H1 (cell line): Measurements from ENCODE around the gene PUSL1. TPM values are rescaled to one million over a fixed set of nuclear protein-coding genes. Genes with fewer than 3 reads are reported as not detected.
A peak's percentile ranks its signal among the peaks of the same experiment; 100 is the strongest.

ENCODE experiments used
- CTCF ChIA-PET: fragments of 300-600 bp; sonication (Branson Sonifier 250); formaldehyde crosslinking; loops from one replicate; lab custom pipeline; 2021; ENCODE audit not compliant: partially characterized antibody; lab: Charles Lee
- POLR2A ChIA-PET: fragments of 300-600 bp; sonication (Branson Sonifier 250); formaldehyde crosslinking; loops from one replicate; lab custom pipeline; 2021; ENCODE audit warnings: inconsistent platforms; ENCODE audit not compliant: partially characterized antibody; lab: Charles Lee
- DNase-seq, 2 experiments: peaks; one replicate each; pipeline versions ENCODE4 v3.0.0 to v3.0.0-alpha.2; 2010 to 2022; ENCODE audit warnings: low spot score in 2 of 2, low read depth in 1 of 2, mixed read lengths in 1 of 2
- FAIRE-seq: peaks from 2 replicates; lab custom pipeline; 2011; peaks lifted over from hg19 to GRCh38; lab: Jason Lieb, UNC
- H2AFZ ChIP-seq: 2 replicates; pipeline ENCODE4 v1.8.1; 2012; ENCODE audit warnings: low read length, inconsistent platforms
- H2AK5ac ChIP-seq: 2 replicates; pipeline ENCODE4 v1.6.1; 2013; ENCODE audit warnings: low read depth, low read length
- H2BK120ac ChIP-seq: replicated peaks from 2 replicates; pipeline ENCODE3; 2013; ENCODE audit warnings: low read depth, low read length, inconsistent platforms
- H2BK12ac ChIP-seq: 2 replicates; pipeline ENCODE4 v1.6.1; 2013; ENCODE audit warnings: low read depth, low read length
- H2BK15ac ChIP-seq: 2 replicates; pipeline ENCODE4 v1.6.1; 2013; ENCODE audit warnings: low read length
- H2BK20ac ChIP-seq: 2 replicates; pipeline ENCODE4 v1.6.1; 2013; ENCODE audit warnings: low read length
- H2BK5ac ChIP-seq: 2 replicates; pipeline ENCODE4 v1.6.1; 2013; ENCODE audit warnings: low read depth, low read length
- H3K14ac ChIP-seq: 2 replicates; pipeline ENCODE4 v1.6.1; 2013; ENCODE audit warnings: inconsistent platforms; ENCODE audit not compliant: insufficient read length
- H3K18ac ChIP-seq: 2 replicates; pipeline ENCODE4 v1.6.1; 2013; ENCODE audit warnings: low read length; ENCODE audit errors: extremely low read depth
- H3K23ac ChIP-seq: 2 replicates; pipeline ENCODE4 v1.6.1; 2013; ENCODE audit warnings: inconsistent platforms; ENCODE audit not compliant: insufficient read length
- H3K23me2 ChIP-seq: 2 replicates; pipeline ENCODE4 v1.6.1; 2013; ENCODE audit warnings: low read depth, low read length
- H3K27ac ChIP-seq: 2 replicates; pipeline ENCODE4 v1.6.1; 2011; ENCODE audit warnings: low read depth, low read length, inconsistent platforms
- H3K27me3 ChIP-seq, 4 experiments: replicated peaks in 1 of 4; 1 replicate in 1 of 4; 2 replicates in 3 of 4; pipeline versions ENCODE4 v1.6.1 to v1.8.1; 2011 to 2013; ENCODE audit warnings: low read length in 3 of 4, mild to moderate bottlenecking in 3 of 4, inconsistent platforms in 2 of 4, mixed read lengths in 2 of 4, moderate library complexity in 1 of 4; ENCODE audit not compliant: control insufficient read depth in 3 of 4, insufficient read depth in 3 of 4; ENCODE audit errors: extremely low read depth in 1 of 4
- H3K36me3 ChIP-seq, 4 experiments: 2 replicates each; pipeline versions ENCODE4 v1.6.1 to v1.8.1; 2011 to 2013; ENCODE audit warnings: mild to moderate bottlenecking in 4 of 4, low read length in 3 of 4, moderate library complexity in 2 of 4, control low read depth in 1 of 4, inconsistent platforms in 1 of 4; ENCODE audit not compliant: insufficient read depth in 4 of 4, control insufficient read depth in 2 of 4
- H3K4ac ChIP-seq: replicated peaks from 2 replicates; pipeline ENCODE3; 2013; ENCODE audit warnings: low read length, low read depth, mixed read lengths, inconsistent platforms; ENCODE audit not compliant: insufficient read length
- H3K4me1 ChIP-seq, 4 experiments: replicated peaks in 1 of 4; 1 replicate in 1 of 4; 2 replicates in 3 of 4; pipeline versions ENCODE4 v1.6.1 to v1.8.1; 2011 to 2013; ENCODE audit warnings: low read length in 3 of 4, inconsistent platforms in 2 of 4, mixed read lengths in 1 of 4; ENCODE audit not compliant: insufficient read depth in 4 of 4, control insufficient read depth in 3 of 4
- H3K4me2 ChIP-seq, 2 experiments: 2 replicates each; pipeline versions ENCODE4 v1.6.1 to v1.8.1; 2011 to 2013; ENCODE audit warnings: low read depth in 2 of 2, low read length in 2 of 2, control low read depth in 1 of 2, inconsistent platforms in 1 of 2, mild to moderate bottlenecking in 1 of 2; ENCODE audit not compliant: insufficient read depth in 1 of 2
- H3K4me3 ChIP-seq, 4 experiments: fragments of 200-600, 300-600 bp in 1 of 4; sonication (generic), shearing (Covaris generic), sonication (Bioruptor Twin) in 1 of 4; 2 replicates each; pipeline versions ENCODE4 v1.5.1 to v1.8.1; 2011 to 2016; ENCODE audit warnings: low read length in 4 of 4, low read depth in 3 of 4, control low read depth in 2 of 4, inconsistent platforms in 2 of 4, mild to moderate bottlenecking in 2 of 4, mixed read lengths in 1 of 4, moderate library complexity in 1 of 4; ENCODE audit not compliant: insufficient read depth in 2 of 4; ENCODE audit errors: extremely low read depth in 1 of 4
- H3K56ac ChIP-seq: replicated peaks from 2 replicates; pipeline ENCODE3; 2013; ENCODE audit warnings: low read depth, mild to moderate bottlenecking, mixed read lengths, low read length, inconsistent platforms; ENCODE audit not compliant: insufficient read length
- H3K79me1 ChIP-seq: 2 replicates; pipeline ENCODE4 v1.6.1; 2013; ENCODE audit warnings: low read depth, low read length, control low read depth
- H3K79me2 ChIP-seq, 2 experiments: 2 replicates each; pipeline versions ENCODE4 v1.6.1 to v1.8.1; 2012 to 2013; ENCODE audit warnings: low read length in 2 of 2, mild to moderate bottlenecking in 2 of 2, inconsistent platforms in 1 of 2; ENCODE audit not compliant: insufficient read depth in 2 of 2, control insufficient read depth in 1 of 2
- H3K9ac ChIP-seq, 4 experiments: replicated peaks in 1 of 4; 1 replicate in 1 of 4; 2 replicates in 3 of 4; pipeline versions ENCODE4 v1.6.1 to v1.8.1; 2011 to 2013; ENCODE audit warnings: low read depth in 3 of 4, low read length in 3 of 4, control low read depth in 2 of 4, mild to moderate bottlenecking in 2 of 4, moderate library complexity in 2 of 4, inconsistent platforms in 1 of 4; ENCODE audit errors: extremely low read depth in 1 of 4
- H3K9me3 ChIP-seq, 2 experiments: 2 replicates each; pipeline versions ENCODE4 v1.6.1 to v1.8.1; 2012 to 2013; ENCODE audit warnings: mild to moderate bottlenecking in 2 of 2, moderate library complexity in 2 of 2, control low read depth in 1 of 2, inconsistent platforms in 1 of 2, low read depth in 1 of 2, low read length in 1 of 2, mixed read lengths in 1 of 2; ENCODE audit not compliant: insufficient read depth in 2 of 2
- H4K20me1 ChIP-seq, 2 experiments: replicated peaks in 1 of 2; 2 replicates each; pipeline versions ENCODE3 to v1.8.1; 2011 to 2013; ENCODE audit warnings: inconsistent platforms in 2 of 2, low read length in 2 of 2, mild to moderate bottlenecking in 1 of 2; ENCODE audit not compliant: insufficient read depth in 2 of 2, control insufficient read depth in 1 of 2
- H4K5ac ChIP-seq: 2 replicates; pipeline ENCODE4 v1.6.1; 2013; ENCODE audit warnings: low read length, low read depth, mixed read lengths, inconsistent platforms; ENCODE audit not compliant: insufficient read length
- H4K8ac ChIP-seq: 2 replicates; pipeline ENCODE4 v1.8.0; 2013; ENCODE audit warnings: mild to moderate bottlenecking, moderate library complexity, low read length, inconsistent platforms; ENCODE audit not compliant: insufficient read depth; ENCODE audit errors: extremely low read depth
- H4K91ac ChIP-seq: replicated peaks from 2 replicates; pipeline ENCODE3; 2013; ENCODE audit warnings: low read length, mixed read lengths, inconsistent platforms; ENCODE audit not compliant: insufficient read length
- ATF3 ChIP-seq: IDR thresholded peaks from 2 replicates; pipeline ENCODE4 v1.6.1; 2011; ENCODE audit warnings: low read depth, mild to moderate bottlenecking, low read length; ENCODE audit not compliant: insufficient read depth
- CREB1 ChIP-seq: IDR thresholded peaks from 2 replicates; pipeline ENCODE4 v1.6.1; 2012; ENCODE audit warnings: inconsistent platforms
- HDAC6 ChIP-seq: IDR thresholded peaks from one replicate; pipeline ENCODE4 v1.7.1; 2012; ENCODE audit warnings: low read depth, mild to moderate bottlenecking, inconsistent platforms, low read length, moderate library complexity
- WGBS, 2 experiments: shearing (Covaris generic) in 1 of 2; methylation state at CpG; one replicate each; pipeline versions ENCODE4 v1.1.6 to v1.1.7; 2013 to 2015; ENCODE audit warnings: low lambda C conversion rate in 2 of 2, mixed read lengths in 2 of 2, inconsistent platforms in 1 of 2, low coverage in 1 of 2, missing lambda C conversion rate in 1 of 2; ENCODE audit not compliant: insufficient replicate concordance in 2 of 2, insufficient coverage in 1 of 2, insufficient read length in 1 of 2; ENCODE audit errors: extremely low coverage in 1 of 2, missing lambda C conversion rate in 1 of 2; 5-methylcytosine and 5-hydroxymethylcytosine counted together
- polyA plus RNA-seq, 7 experiments: library from polyadenylated mRNA; depleted of rRNA in 3 of 7; stranded (reverse) in 5 of 7; unstranded in 2 of 7; fragments of >200 nt in 5 of 7; fragments of 200-250 nt in 2 of 7; gene quantifications; 1 replicate in 5 of 7; 2 replicates in 1 of 7; 4 replicates in 1 of 7; pipeline versions ENCODE4 v1.2.1 to v1.2.3, GENCODE V29; 2011 to 2013; ENCODE audit warnings: missing spikeins in 2 of 7, mixed read lengths in 2 of 7
- total RNA-seq: library from RNA; stranded (reverse); fragmentation: NEBNext Ultra II Directional; extraction: Animal tissue kit (Norgen Biotek cat#: 25700); gene quantifications from 2 replicates; pipeline ENCODE4 v1.2.1, GENCODE V29; 2021

The PUSL1 gene
- total and polyA plus RNA-seq, 2 of the 8 experiments (the other 6 are each of a cell fraction or from before 2014, with no cell fraction given): 38.8 to 87.4 TPM

GRCh38 chr1:1349256-1350012, 41.0 kb downstream of the PUSL1 start, which contains the start of gene DVL1:
TSS of gene DVL1 (minus strand) at chr1:1349418. CDS start at chr1:1349065, 353 bp downstream.
- Histone ChIP-seq H3K27me3 (peaks cover 0 to 6% (median 4%) of the 10 kb centered on the region in 4 experiments; a peak in 5 of 7 replicates), H2AK5ac (no peak within 1 kb of the TSS), H3K14ac (no peak within 1 kb of the TSS), H3K18ac (peak within 1 kb of the TSS; percentile 48; the same call in 1 of the 2 replicates), H2BK120ac (no peak within 1 kb of the TSS), H3K56ac (peak within 1 kb of the TSS; percentile 39), H2BK12ac (no peak within 1 kb of the TSS), H3K23me2 (peaks cover 21% of the 10 kb centered on the region; the same call in 1 of the 2 replicates), H4K91ac (peak within 1 kb of the TSS; percentile 81), H3K4me1 (peaks cover 0 to 45% (median 33%) of the 10 kb centered on the region in 4 experiments; a peak in 6 of 7 replicates), H2BK20ac (no peak within 1 kb of the TSS), H3K4me3 (peak within 1 kb of the TSS; percentile 60 to 91 (median 79)), H4K20me1 (peaks cover 13 to 33% of the 10 kb centered on the region in 2 experiments), H4K8ac (peak within 1 kb of the TSS; percentile 89), H2BK5ac (peak within 1 kb of the TSS; percentile 7; the same call in 1 of the 2 replicates), H3K9ac (peak within 1 kb of the TSS in 3 of 4 experiments; percentile 58 to 77 (median 63); a peak in 6 of 7 replicates), H4K5ac (peak within 1 kb of the TSS; percentile 49), H3K4me2 (peak within 1 kb of the TSS; percentile 75 to 78), H3K27ac (peak within 1 kb of the TSS; percentile 83; the same call in 1 of the 2 replicates), H3K9me3 (no peaks in the 10 kb centered on the region), H2AFZ (no peak within 1 kb of the TSS), H3K79me1 (peaks cover 17% of the 10 kb centered on the region), H3K79me2 (peaks cover 0 to 28% of the 10 kb centered on the region in 2 experiments; a peak in 3 of 4 replicates), H3K23ac (no peak within 1 kb of the TSS), H2BK15ac (no peak within 1 kb of the TSS), H3K4ac (peak within 1 kb of the TSS; percentile 69), H3K36me3 (no peaks in the 10 kb centered on the region)
- POLR2A ChIA-PET: interaction anchor here (1.7 to 2.3 kb wide), 3 partner anchors 15 to 89 kb away, joined by 3 to 13 read pairs (median 7); partner anchors contain the start of gene AURKAIP1
- FAIRE-seq (no peak), DNase-seq (peak in 1 of 2 experiments; percentile 85)
- 0% methylated on average over 26 of the region's 122 CpGs; no CpG with 5 or more reads in 1 of the 2 experiments for WGBS, 2 experiments
- CTCF ChIA-PET: interaction anchor here (1.0 to 2.1 kb wide), 5 partner anchors 13 to 51 kb away, joined by 3 to 15 read pairs (median 3); no protein-coding TSS in a partner anchor
- TF ChIP-seq HDAC6 (no peak), CREB1 (peak; percentile 82), ATF3 (no peak)
